WTC11 (cell line): Measurements from ENCODE around the gene TMC4. TPM values are rescaled to one million over a fixed set of nuclear protein-coding genes. Genes with fewer than 3 reads are reported as not detected.

ENCODE experiments used
- ATAC-seq: fragments of 200-7000 bp; cut with Tn5 transposase; 2 replicates; pipeline ENCODE4 v1.10.0; 2021; ENCODE audit warnings: mild to moderate bottlenecking, moderate library complexity
- CTCF ChIA-PET: fragments of 300-600 bp; sonication (Branson Sonifier 250); formaldehyde crosslinking; loops from one replicate; lab custom pipeline; 2021; ENCODE audit warnings: antibody characterized with exemption; lab: Charles Lee
- POLR2A ChIA-PET: fragments of 350-600 bp; sonication (Branson Sonifier 250); formaldehyde crosslinking; loops from one replicate; lab custom pipeline; 2021; ENCODE audit warnings: antibody characterized with exemption; lab: Charles Lee
- DNase-seq: peaks from one replicate; pipeline ENCODE4 v3.0.0; 2021; ENCODE audit warnings: low spot score
- H3K27ac Mint-ChIP-seq: 2 replicates; pipeline ENCODE4 v1.8.0; 2021; ENCODE audit warnings: mixed read lengths
- H3K27me3 Mint-ChIP-seq: 2 replicates; pipeline ENCODE4 v1.8.0; 2021; ENCODE audit warnings: low read depth, mild to moderate bottlenecking, moderate library complexity, mixed read lengths
- H3K36me3 Mint-ChIP-seq: 2 replicates; pipeline ENCODE4 v1.8.0; 2021; ENCODE audit warnings: mixed read lengths
- H3K4me1 Mint-ChIP-seq: 2 replicates; pipeline ENCODE4 v1.8.0; 2022; ENCODE audit warnings: mixed read lengths
- H3K4me3 Mint-ChIP-seq: 2 replicates; pipeline ENCODE4 v1.8.0; 2021; ENCODE audit warnings: mild to moderate bottlenecking, moderate library complexity, mixed read lengths
- H3K9me3 Mint-ChIP-seq: 2 replicates; pipeline ENCODE4 v1.8.0; 2021; ENCODE audit warnings: mixed read lengths
- ATF2 ChIP-seq: sonication (generic); formaldehyde crosslinking; IDR thresholded peaks from 2 replicates; pipeline ENCODE4 v1.8.1; 2022; ENCODE audit warnings: low read depth, missing genetic modification reagents, borderline replicate concordance
- CREB1 ChIP-seq: sonication (generic); formaldehyde crosslinking; IDR thresholded peaks from 2 replicates; pipeline ENCODE4 v1.8.0; 2023; ENCODE audit warnings: mild to moderate bottlenecking, missing genetic modification reagents
- CREM ChIP-seq: sonication (generic); formaldehyde crosslinking; IDR thresholded peaks from 2 replicates; pipeline ENCODE4 v1.8.1; 2022; ENCODE audit warnings: mild to moderate bottlenecking, missing genetic modification reagents, moderate library complexity
- ERG ChIP-seq: fragments of 250-450 bp; sonication (Bioruptor Pico); IDR thresholded peaks from 2 replicates; pipeline ENCODE4 v1.8.0; 2021; ENCODE audit warnings: mild to moderate bottlenecking
- ETV6 ChIP-seq: sonication (generic); formaldehyde crosslinking; IDR thresholded peaks from 2 replicates; pipeline ENCODE4 v1.8.1; 2022; ENCODE audit warnings: mild to moderate bottlenecking, missing genetic modification reagents
- FOXK1 ChIP-seq: sonication (generic); formaldehyde crosslinking; IDR thresholded peaks from 2 replicates; pipeline ENCODE4 v1.8.0; 2022; ENCODE audit warnings: mild to moderate bottlenecking, moderate library complexity, missing genetic modification reagents
- NFATC4 ChIP-seq: fragments of 250-450 bp; sonication (Bioruptor Pico); IDR thresholded peaks from 2 replicates; pipeline ENCODE4 v1.9.0; 2021; ENCODE audit warnings: mild to moderate bottlenecking
- NFYB ChIP-seq: sonication (generic); formaldehyde crosslinking; conservative IDR thresholded peaks from 2 replicates; pipeline ENCODE4 v1.8.0; 2022; ENCODE audit warnings: low read depth, missing genetic modification reagents
- PREB ChIP-seq: sonication (generic); formaldehyde crosslinking; IDR thresholded peaks from 2 replicates; pipeline ENCODE4 v1.8.1; 2022; ENCODE audit warnings: mild to moderate bottlenecking, missing genetic modification reagents, moderate library complexity, borderline replicate concordance
- RORB ChIP-seq: fragments of 250-450 bp; sonication (Bioruptor Pico); IDR thresholded peaks from 2 replicates; pipeline ENCODE4 v1.9.0; 2021; ENCODE audit warnings: mild to moderate bottlenecking
- SP1 ChIP-seq: sonication (generic); formaldehyde crosslinking; conservative IDR thresholded peaks from 2 replicates; pipeline ENCODE4 v1.8.1; 2022; ENCODE audit warnings: missing genetic modification reagents
- USF1 ChIP-seq: sonication (generic); formaldehyde crosslinking; IDR thresholded peaks from 2 replicates; pipeline ENCODE4 v1.8.0; 2022; ENCODE audit warnings: mild to moderate bottlenecking, missing genetic modification reagents
- ZMAT4 ChIP-seq: fragments of 250-450 bp; sonication (Bioruptor Pico); IDR thresholded peaks from 2 replicates; pipeline ENCODE4 v1.9.0; 2021; ENCODE audit warnings: mild to moderate bottlenecking
- total RNA-seq: library from RNA; stranded (reverse); gene quantifications from 3 replicates; pipeline ENCODE4 v1.2.3, GENCODE V29; 2021

TMC4 gene
- total RNA-seq, 1 experiment from 2014 or later: 9.3 TPM

GRCh38 chr19:54137699-54138488 lies 35.1 kb downstream of the TMC4 start, which contains the start of gene CNOT3 (continued):
- 0 out of 2 replicates have a peak, but pooled peaks have one; percentile 29 for TF ChIP-seq CREM (CRISPR knock-in tag)
- no peak for TF ChIP-seq RORB
- TF ChIP-seq SP1 (CRISPR knock-in tag): no peak

- DNase-seq (peak; percentile 100), ATAC-seq (peak; percentile 89)
- POLR2A ChIA-PET: interaction anchor here (0.6 to 2.8 kb wide), 13 partner anchors 13 to 270 kb away, joined by 3 to 23 read pairs (median 3); partner anchors contain the start of genes LENG1, MBOAT7, MYADM and PRPF31
- H3K36me3 Mint-ChIP-seq: peaks cover 6% of the 10 kb centered on the region; the same call in 1 of the 2 replicates
- H3K27ac Mint-ChIP-seq: peak overlapping the region; percentile 98
- H3K4me1 Mint-ChIP-seq: peaks cover 35% of the 10 kb centered on the region
- TF ChIP-seq SP1 (CRISPR knock-in tag) (peak; percentile 82), PREB (CRISPR knock-in tag) (no peak), FOXK1 (CRISPR knock-in tag) (peak; percentile 60; the same call in 1 of the 2 replicates), NFYB (CRISPR knock-in tag) (peak; percentile 97), ATF2 (CRISPR knock-in tag) (no peak), RORB (no peak)
- CTCF ChIA-PET: interaction anchor here (0.8 to 2.7 kb wide), 25 partner anchors 13 to 616 kb away, joined by 3 to 19 read pairs (median 5); partner anchors contain the start of genes LENG1, MBOAT7, MYADM and PRKCG
- peak overlapping the region; percentile 92 for H3K4me3 Mint-ChIP-seq
- no peaks in the 10 kb centered on the region for H3K9me3 Mint-ChIP-seq
- H3K27me3 Mint-ChIP-seq: no peaks in the 10 kb centered on the region
Observed at GRCh38 chr19:54136864-54137698, 35.9 kb downstream of the TMC4 start.

GRCh38 chr19:54136086-54136863 lies 36.7 kb downstream of the TMC4 start:
- ChIA-PET POLR2A (interaction anchor here (0.9 to 2.8 kb wide), 9 partner anchors 14 to 269 kb away, joined by 3 to 23 read pairs (median 5); partner anchors contain the start of genes LENG1, MBOAT7, MYADM and PRPF31), CTCF (interaction anchor here (0.8 to 2.7 kb wide), 23 partner anchors 12 to 364 kb away, joined by 3 to 19 read pairs (median 6); partner anchors contain the start of genes LENG1, MBOAT7, MYADM and PRKCG)
- H3K27ac Mint-ChIP-seq: peak overlapping the region; percentile 98
- H3K4me1 Mint-ChIP-seq: peaks cover 35% of the 10 kb centered on the region
- ATAC-seq (0 out of 2 replicates have a peak, but pooled peaks have one; percentile 0), DNase-seq (no peak)
- H3K27me3 Mint-ChIP-seq: no peaks in the 10 kb centered on the region
- peak overlapping the region; percentile 92 for H3K4me3 Mint-ChIP-seq
- TF ChIP-seq ZMAT4 (CRISPR knock-in tag) (no peak), ETV6 (CRISPR knock-in tag) (peak; percentile 64; the same call in 1 of the 2 replicates)
- TF ChIP-seq, all 79 proteins: peak for 1
- Mint-ChIP-seq H3K36me3 (peaks cover 12% of the 10 kb centered on the region), H3K9me3 (no peaks in the 10 kb centered on the region)

- Mint-ChIP-seq H3K9me3 (no peaks in the 10 kb centered on the region), H3K4me3 (no peak overlapping the region), H3K4me1 (peaks cover 20% of the 10 kb centered on the region), H3K36me3 (peaks cover 20% of the 10 kb centered on the region), H3K27ac (peak overlapping the region; percentile 54), H3K27me3 (no peaks in the 10 kb centered on the region)
- no peak for TF ChIP-seq NFATC4 (CRISPR knock-in tag)
- no peak for TF ChIP-seq CREM (CRISPR knock-in tag)
- no peak for TF ChIP-seq USF1 (CRISPR knock-in tag)
- no peak for TF ChIP-seq ETV6 (CRISPR knock-in tag)
- no peak for TF ChIP-seq CREB1 (CRISPR knock-in tag)
- TF ChIP-seq PREB (CRISPR knock-in tag): no peak
- no peak for TF ChIP-seq ERG
- ChIA-PET CTCF (no interaction called here), POLR2A (no interaction called here)
- no peak for ATAC-seq
- no peak for DNase-seq
Observed at GRCh38 chr19:54133957-54134590, 38.9 kb downstream of the TMC4 start.
